ENCODE results near the gene ADM2. TPM values are rescaled to one million over a fixed set of nuclear protein-coding genes. Genes with fewer than 3 reads are reported as not detected.
A peak's percentile ranks its signal among the peaks of the same experiment; 100 is the strongest.

Gene ADM2
- total RNA-seq, 4 donors from 2014 or later = under 0.01 to 1.9 (median 0.89) TPM

GRCh38 chr22:50507991-50508884 is 26.9 kb downstream of the ADM2 start, which contains the start of gene NCAPH2:
Gene NCAPH2, plus strand, starts transcription at chr22:50508224. Its CDS starts 114 bp downstream, at chr22:50508338.
- peaks cover 27 to 62% (median 38%) of the 10 kb centered on the region in 3 donors for H3K4me1 ChIP-seq
- H3K27me3 ChIP-seq = no peaks in the 10 kb centered on the region
- intact Hi-C loops (cut with DNase I) = no loop called here
- H3K4me3 ChIP-seq = peak within 1 kb of the TSS; percentile 88 to 97 (median 94)
- TF ChIP-seq POLR2A (IDR thresholded peaks at IDR 0.05) (peak in 3 of 4 donors; percentile 76 to 94 (median 86)), CTCF (IDR thresholded peaks at IDR 0.05) (peak in 3 of 6 experiments; percentile 10 to 42 (median 17))
- H3K27ac ChIP-seq = peak within 1 kb of the TSS; percentile 95 to 99 (median 97)
- WGBS, 2 donors = 0 to 1% methylated on average over 10 to 18 of the region's 76 CpGs
- H3K36me3 ChIP-seq = peaks cover 7 to 56% (median 15%) of the 10 kb centered on the region in 3 donors
- H3K9me3 ChIP-seq = no peaks in the 10 kb centered on the region
- peak; percentile 71 for DNase-seq

DNA sequence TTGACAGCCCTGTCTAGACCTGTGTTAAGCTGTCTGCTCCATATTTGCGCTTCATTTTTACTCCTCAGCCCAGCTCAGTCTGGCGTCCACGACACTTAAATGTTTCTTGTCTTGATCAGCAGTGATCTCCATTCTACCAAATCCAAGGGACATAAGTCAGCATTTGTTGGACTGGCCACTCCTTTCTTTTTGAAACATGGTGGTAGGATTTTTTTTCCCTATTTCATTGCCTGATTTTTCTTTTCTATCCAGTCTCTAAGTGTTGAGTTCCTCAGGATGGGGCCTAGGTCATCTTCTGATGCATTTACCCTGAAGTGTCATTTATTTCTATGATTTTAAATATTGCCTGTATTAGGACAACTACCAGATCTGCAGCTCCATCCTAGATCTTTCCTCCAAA is 27.6 kb downstream of the ADM2 start:
- peak overlapping the region; percentile 82 to 97 (median 86) for H3K4me3 ChIP-seq
- no peaks in the 10 kb centered on the region for H3K27me3 ChIP-seq
- intact Hi-C loops (cut with DNase I) = no loop called here
- no peaks in the 10 kb centered on the region for H3K9me3 ChIP-seq
- 2 to 18% methylated on average over 3 of the region's 3 CpGs for WGBS, 2 donors
- DNase-seq = no peak
- H3K27ac ChIP-seq = peak overlapping the region; percentile 95 to 99 (median 97)
- H3K36me3 ChIP-seq = peaks cover 7 to 53% (median 15%) of the 10 kb centered on the region in 3 donors
- TF ChIP-seq CTCF (IDR thresholded peaks at IDR 0.05) (no peak), POLR2A (IDR thresholded peaks at IDR 0.05) (no peak)
- peaks cover 27 to 62% (median 38%) of the 10 kb centered on the region in 3 donors for H3K4me1 ChIP-seq

GRCh38 chr22:50513175-50513574 is 31.8 kb downstream of the ADM2 start:
- DNase-seq = no peak
- peaks cover 12 to 36% (median 12%) of the 10 kb centered on the region in 3 donors for H3K4me1 ChIP-seq
- no peak overlapping the region for H3K27ac ChIP-seq
- H3K27me3 ChIP-seq = no peaks in the 10 kb centered on the region
- no peaks in the 10 kb centered on the region for H3K9me3 ChIP-seq
- no peak for TF ChIP-seq POLR2A (IDR thresholded peaks at IDR 0.05)
- TF ChIP-seq CTCF (IDR thresholded peaks at IDR 0.05) = no peak
- no peak overlapping the region for H3K4me3 ChIP-seq
- peaks cover 9 to 58% (median 14%) of the 10 kb centered on the region in 3 donors for H3K36me3 ChIP-seq
- intact Hi-C loops (cut with DNase I) = no loop called here
- WGBS, 2 donors = 86 to 96% methylated on average over 1 to 5 of the region's 15 CpGs

GRCh38 chr22:50516068-50516467 is 34.7 kb downstream of the ADM2 start:
- intact Hi-C loops (cut with DNase I) = no loop called here
- Histone ChIP-seq H3K27ac (no peak overlapping the region), H3K4me3 (no peak overlapping the region), H3K4me1 (peaks cover 0 to 12% (median 0%) of the 10 kb centered on the region in 3 donors), H3K36me3 (peaks cover 14 to 78% (median 15%) of the 10 kb centered on the region in 3 donors), H3K27me3 (no peaks in the 10 kb centered on the region), H3K9me3 (no peaks in the 10 kb centered on the region)
- DNase-seq = no peak
- WGBS, 2 donors = 43 to 53% methylated on average over 3 to 4 of the region's 8 CpGs
- TF ChIP-seq CTCF (IDR thresholded peaks at IDR 0.05) (no peak), POLR2A (IDR thresholded peaks at IDR 0.05) (no peak)

- no peak for DNase-seq
- Histone ChIP-seq H3K4me1 (peaks cover 0 to 10% (median 0%) of the 10 kb centered on the region in 3 donors), H3K36me3 (peaks cover 18 to 81% (median 23%) of the 10 kb centered on the region in 3 donors), H3K4me3 (no peak overlapping the region), H3K27ac (no peak overlapping the region), H3K9me3 (no peaks in the 10 kb centered on the region), H3K27me3 (no peaks in the 10 kb centered on the region)
- TF ChIP-seq POLR2A (IDR thresholded peaks at IDR 0.05) = no peak
- TF ChIP-seq CTCF (IDR thresholded peaks at IDR 0.05) = no peak
- 43% methylated on average over 2 of the region's 16 CpGs; no CpG with 5 or more reads in 1 of the 2 donors for WGBS, 2 donors
- intact Hi-C loops (cut with DNase I) = no loop called here
Measured at GRCh38 chr22:50516891-50517290, 35.5 kb downstream of the ADM2 start.
